NCI-H2171 treated with DMSO at 0.1 percent for 48 hours (cell line): Measurements from ENCODE around the gene INO80.
A peak's percentile ranks its signal among the peaks of the same experiment; 100 is the strongest.
"Not testable (repeated sequence)": the region's sequence is repeated elsewhere in the genome, so short reads cannot be mapped to it uniquely, and the experiment has no call there.

Source experiments
- DNase-seq: peaks from one replicate; lab custom pipeline; 2025; lab: John Stamatoyannopoulos, UW

The INO80 gene

DNA sequence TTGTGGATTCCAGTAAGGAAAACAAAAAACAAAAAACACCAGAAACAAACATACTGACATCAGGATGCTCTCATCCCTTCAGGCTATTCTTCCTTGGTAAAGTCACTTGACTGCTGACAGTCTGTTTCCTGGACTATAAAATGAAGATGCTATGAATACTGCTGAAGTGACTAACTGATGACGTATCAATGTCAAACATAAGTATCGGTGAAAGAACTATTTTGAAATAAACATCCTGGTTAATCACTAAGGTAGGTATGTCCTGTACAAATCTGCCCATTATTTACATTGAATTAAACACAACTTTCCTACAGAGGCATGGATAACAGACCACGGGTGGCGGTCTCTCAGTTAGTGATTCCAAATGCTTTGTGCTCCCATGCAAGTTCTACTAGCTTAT is 116.9 kb downstream of the INO80 start:
- no peak for DNase-seq

DNA sequence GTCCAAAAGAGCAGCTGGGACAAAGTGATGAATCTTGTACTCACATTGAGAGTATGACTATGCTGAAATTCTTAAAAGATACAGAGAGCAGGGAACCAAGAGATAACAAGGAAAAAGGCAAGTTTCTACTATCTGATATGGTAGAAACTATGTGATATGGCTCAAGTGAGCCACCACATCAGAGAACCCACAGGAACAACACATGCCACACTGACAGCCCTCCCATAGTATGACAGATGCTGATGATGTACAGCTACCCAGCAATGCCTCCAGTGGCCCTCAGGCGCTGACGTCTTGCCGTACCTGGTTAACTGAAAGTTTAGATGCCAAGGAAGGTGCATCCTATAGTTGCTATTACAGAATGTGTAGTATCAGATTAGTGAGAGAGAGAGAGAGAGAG is 120.4 kb downstream of the INO80 start:
- no peak for DNase-seq

DNA sequence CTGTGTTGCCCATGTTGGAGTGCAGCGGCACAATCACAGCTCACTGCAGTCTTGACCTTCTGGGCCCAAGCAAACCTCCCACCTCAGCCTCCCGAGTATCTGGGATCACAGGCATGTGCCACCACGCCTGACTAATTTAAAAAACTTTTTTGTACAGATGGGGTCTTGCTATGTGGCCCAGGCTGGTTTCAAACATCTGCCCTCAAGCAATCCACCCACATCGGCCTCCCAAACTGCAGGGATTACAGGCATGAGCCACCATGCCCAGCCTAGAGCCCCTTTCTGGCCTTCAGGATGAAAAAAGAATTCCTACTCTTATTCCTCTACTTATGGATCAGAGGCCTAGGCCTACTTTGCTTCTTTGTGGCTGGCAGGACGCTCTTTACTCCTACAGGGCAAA is 123.3 kb downstream of the INO80 start:
- DNase-seq: no peak

DNA sequence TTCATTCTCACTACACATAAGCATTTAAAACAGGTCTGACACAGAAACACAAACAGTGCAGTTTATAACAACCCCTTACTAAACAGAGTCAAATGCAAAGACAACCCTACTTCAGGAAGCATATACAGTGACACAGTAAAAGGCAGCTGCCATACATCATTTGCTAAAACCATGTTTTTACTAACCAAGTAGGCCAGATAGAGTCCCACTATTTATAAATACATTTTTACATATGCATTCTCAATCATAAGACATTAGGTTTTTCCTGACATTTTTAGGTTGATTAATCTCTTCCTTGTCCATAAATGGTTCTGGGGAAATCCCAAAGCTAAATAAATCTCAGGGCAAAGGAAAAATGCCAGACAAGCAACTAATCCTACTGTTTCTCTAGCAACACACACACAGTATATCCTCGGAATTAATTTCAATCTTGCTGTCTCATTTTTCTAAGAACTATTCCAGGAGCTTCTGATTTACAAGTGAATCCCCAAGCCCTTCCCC is 123.8 kb downstream of the INO80 start:
- no peak for DNase-seq

DNA sequence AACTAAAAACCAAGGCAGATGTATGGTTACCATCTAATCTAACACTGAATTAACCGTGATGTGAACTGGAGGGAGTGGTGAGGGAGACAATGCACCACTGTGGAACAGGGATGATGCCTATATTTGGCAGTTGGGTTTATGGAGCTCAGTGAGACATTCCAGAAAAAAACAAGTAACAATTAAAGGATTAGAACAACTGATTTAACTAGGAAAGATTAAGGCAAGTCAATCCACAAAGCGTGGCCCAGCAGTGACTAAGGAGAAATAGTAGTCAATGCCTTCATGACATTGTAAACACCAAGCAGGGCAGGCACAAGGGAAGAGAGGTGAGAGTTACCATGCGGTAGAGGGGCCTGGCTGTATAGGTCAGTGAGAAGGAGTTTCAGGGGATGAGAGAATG is 124.7 kb downstream of the INO80 start:
- DNase-seq: no peak

DNA sequence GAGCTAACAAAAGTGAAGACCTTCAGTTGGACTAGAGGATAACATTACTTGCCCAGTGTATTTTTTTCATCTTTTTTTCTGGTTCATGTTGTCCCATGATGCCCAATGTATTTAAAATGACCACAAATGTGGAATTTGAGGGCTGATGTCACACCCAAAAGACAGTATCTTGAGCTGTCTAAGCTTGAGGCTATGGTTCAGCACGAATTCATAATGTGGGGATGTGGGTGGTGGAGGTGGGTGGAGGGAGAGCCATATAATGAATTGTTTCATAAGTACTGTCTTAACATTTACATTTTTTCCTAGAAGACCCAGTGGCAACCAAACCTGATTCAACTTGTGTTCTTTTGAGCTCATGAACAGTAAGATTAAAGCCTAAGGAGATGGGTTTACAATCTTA is 125.3 kb downstream of the INO80 start:
- DNase-seq: no peak

DNA sequence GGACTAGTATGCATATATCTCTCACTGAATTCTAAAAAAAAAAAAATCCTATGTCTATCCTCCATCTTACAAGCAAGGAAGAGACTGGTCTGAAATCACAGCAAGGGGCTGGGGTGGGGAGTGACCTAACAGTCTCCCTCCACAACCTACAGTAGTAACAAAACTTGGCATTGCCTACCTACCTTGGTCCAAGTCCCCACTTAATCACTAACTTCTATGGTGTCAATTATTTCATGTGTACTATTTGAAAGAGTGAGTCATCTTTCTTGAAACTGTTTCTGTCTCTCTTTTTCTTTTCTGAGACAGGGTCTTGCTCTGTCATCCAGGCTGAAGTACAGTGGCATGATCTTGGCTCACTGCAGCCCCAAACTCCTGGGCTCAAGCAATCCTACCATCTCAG is 126.0 kb downstream of the INO80 start:
- no peak for DNase-seq

DNA sequence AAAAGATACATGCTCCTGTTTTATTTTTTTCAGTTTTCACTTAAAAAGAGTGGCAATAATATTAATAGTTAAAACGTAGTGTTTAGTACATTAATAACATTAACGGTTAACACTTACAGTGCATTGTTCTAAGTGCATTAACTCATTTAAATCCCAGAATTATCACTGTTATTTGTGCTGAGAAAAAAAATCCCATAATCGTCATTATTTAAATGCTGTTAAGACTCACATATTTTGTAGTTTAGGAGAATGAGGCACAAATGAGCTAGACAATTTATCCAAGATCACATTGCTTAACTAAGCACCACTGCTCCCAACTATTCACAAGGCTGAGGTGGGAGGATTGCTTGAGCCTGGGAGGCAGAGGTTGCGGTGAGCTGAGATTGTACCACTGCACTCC is 127.9 kb downstream of the INO80 start:
- no peak for DNase-seq

DNA sequence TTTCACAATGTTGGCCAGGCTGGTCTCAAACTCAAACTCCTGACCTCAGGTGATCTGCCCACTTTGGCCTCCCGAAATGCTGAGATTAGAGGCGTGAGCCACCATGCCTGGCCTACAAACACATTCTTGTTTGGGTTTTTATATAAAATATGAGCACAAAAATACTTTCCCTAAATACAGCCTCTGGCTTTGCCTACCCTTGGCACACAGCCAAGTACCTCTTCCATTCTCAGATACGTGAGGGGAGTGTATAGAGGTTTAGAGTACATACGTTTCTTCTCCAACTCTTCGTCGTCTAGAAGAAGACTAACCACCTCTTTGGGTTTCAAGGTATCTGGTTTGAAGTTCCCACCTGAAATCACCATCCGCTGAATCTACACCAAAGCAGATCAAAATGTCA is 129.3 kb downstream of the INO80 start:
- DNase-seq: peak; percentile 29

DNA sequence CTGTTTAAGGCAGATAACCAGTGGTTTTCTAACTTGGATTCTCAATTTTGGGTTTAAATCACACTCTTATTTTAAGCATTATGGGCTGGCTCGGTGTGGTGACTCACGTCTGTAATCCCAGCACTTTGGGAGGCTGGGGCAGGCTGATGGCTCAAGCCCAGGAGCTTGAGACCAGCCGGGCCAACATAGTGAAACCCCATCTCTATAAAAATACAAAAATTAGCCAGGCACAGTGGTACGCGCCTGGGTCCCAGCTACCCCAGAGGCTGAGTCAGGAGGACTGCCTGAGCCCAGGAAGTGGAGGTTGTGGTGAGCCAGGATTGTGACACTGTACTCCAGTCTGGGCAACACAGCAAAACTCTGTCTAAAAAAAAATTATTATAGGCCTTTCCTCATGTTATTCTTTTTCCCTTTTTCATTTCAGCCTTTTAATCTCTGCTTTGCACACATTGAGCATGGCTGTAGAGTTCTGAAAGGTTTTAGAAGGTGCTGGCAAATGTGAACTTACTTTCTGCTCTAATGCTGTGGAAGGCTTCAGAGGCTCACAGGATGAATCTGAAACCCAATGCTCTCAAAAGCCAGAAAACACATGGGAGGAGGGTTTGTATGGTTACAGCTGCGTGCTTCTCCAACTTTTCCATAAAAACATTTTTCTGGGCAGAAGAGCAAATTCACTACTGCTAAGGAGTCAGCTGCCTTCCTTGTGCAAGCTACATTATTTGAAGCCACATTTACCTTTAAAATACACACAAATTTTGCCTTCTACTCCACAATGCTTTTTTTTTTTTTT is 130.3 kb downstream of the INO80 start:
- no peak for DNase-seq

DNA sequence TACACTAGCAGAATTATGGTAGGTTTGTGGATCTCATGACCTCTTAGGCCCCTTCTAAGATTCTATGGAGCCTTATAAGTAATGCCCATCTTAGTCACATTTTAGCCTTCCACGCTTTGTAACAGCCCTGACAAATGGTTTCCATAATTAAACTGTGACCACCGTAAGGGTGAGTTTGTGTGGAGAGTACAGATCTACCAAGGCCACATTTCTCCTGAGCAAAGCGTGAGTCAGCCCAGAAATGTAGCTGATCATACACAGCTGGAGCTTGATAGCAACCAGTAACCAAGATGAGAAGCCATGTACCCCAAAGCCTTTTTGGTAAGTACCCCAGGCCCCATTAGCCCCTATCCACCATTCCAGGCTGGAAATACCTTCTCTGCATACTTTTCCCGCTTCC is 131.1 kb downstream of the INO80 start:
- DNase-seq: no peak

DNA sequence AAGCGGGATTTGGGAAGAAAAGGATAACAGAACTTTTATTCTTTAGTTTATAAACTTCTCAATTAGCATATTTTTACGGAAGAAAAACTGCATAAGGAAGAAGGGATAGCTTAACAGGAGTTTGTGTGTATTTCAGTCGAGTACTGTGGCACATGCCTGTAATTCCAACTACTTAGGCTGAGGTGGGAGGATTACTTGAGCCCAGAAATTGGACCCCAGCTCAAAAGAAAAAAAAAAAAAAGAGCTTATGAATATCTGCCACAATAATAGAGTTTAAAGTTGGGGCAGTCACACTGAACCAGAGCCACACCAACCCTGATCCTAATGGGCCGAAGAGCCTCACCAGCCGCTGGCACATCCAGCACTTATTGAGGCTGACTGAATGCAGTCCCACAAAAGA is 131.7 kb downstream of the INO80 start:
- no peak for DNase-seq

DNA sequence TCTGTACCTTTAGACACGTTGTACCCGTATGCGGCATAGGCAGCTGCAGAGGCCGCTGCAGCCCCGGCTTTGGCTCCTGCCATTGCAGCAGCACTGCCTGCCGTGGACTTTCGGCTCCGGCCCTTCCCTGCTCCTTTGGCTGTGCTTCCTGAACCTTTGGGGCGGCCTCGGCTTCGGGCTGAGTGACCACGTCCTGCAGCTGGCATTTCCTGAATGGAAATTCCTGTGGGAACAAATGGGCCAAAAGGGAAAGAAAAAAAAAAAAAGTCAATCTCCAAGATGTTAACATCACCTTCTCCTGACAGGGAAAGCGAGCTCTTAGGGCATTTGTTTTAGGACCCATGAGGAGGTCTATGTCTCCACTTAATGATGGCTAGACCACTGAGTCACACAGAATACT is 133.2 kb downstream of the INO80 start:
- DNase-seq: no peak

DNA sequence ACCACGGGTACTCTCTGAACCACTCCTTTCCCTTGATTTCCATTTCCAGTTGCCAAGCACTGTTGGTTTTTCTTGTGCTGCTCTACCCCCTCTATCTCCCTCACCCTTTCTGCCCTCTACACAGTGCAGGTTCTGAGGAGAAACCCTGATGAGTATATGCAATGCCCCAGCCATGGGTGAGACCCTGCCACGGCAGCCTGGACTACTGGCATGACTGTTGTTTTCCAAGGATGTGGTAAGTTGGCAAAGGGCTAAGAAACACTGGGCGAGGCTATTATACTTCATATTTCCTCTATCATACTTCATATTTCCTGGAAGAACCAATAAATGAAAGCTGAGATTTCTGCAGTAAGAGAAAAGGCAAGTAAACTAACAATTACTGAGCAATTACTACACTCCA is 134.9 kb downstream of the INO80 start:
- DNase-seq: no peak

DNA sequence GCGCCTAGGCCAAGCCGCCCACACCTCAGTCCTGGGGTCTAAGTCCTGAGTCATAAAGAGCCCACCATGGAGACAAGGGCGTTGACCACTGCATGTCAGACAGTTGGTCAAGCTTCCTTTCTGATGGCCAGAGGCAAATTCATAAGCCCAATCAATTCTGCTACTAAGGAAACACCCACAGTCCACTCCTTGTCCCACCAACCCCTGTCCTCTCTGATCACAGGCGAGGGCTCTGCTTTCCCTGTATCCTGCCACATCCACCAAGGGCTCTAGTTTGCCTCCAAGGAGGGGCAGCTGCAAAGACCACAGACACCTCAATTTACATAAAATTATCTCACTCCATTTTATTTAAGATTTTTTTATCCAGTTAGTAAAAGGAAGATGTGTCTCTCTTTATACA is 137.5 kb downstream of the INO80 start:
- DNase-seq: no peak

DNA sequence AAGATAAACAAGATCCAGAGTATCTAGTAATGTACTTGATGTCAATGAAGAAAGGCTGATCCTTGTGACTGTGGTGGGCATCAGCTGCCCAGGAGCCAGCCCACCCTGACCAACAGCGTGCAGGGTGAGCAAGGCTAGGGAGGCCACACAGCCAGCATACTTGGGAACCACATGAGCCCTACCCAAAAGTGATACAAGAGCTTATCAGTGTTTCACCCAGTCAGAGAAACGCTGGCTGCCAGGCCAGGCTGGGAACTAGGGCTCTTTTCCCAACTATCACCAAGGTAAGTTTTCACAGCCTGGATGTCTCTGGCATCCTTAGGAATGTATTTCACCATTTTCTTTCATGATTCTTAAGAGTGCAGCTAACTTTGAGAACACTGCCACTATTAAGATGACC is 137.9 kb downstream of the INO80 start:
- DNase-seq: no peak

DNA sequence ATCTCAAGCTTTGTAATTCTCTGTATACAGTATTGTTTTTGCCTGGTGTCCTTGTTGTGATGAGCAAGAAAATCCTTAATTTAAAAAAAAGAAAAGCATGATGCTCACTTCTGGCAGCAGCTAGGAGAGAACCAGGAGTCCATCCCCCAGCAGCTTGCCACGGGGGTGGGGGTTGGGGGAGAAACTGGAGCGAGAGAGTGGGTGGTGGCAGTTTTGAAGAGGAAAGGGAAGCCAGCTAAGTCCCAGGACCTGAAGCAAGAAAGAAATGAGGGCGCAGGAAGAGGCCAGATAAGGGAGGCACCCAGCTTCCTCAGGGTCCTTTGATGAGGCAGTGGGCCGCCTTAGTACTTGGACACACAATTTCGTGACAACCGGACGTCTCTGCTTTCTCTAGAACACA is 139.3 kb downstream of the INO80 start:
- DNase-seq: no peak

DNA sequence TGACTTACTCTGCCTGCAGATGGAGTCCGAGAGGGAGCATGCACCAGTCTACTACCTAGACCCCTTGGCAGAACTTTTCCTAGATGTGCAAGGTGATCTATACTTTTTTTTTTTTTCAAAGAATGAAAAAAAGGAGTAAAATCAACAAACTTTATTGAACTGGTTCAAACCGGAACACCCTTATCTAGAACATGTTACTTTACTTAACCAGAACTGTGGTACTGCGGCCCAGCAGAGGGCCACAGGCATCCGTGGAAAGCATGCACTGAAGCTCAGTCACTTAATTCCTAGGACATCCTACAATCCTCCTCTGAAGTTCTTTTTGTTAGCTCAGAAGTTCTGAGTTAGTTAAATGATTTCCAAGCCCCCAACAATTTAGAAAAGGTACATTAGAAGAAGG is 141.2 kb downstream of the INO80 start:
- no peak for DNase-seq

DNA sequence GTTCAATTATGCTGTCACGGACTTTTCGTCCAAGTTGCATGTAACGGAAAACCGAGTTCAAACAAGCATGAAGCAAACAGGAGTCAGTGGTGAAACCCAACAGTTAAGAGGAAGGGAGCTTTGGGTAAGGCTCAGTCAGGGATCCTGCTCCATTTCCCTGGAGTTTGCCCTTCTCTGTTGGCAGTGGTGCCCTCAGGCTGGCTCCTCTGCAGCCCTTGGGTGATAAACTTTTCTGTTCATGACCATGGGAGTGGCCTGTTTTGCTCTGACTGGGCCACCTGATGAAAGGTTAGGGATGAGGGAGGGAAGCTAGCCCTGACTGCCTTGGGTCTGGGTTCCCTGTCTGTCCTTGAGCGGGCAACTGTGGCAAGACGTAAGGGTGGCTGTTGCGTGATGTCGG is 146.7 kb downstream of the INO80 start:
- no peak for DNase-seq

DNA sequence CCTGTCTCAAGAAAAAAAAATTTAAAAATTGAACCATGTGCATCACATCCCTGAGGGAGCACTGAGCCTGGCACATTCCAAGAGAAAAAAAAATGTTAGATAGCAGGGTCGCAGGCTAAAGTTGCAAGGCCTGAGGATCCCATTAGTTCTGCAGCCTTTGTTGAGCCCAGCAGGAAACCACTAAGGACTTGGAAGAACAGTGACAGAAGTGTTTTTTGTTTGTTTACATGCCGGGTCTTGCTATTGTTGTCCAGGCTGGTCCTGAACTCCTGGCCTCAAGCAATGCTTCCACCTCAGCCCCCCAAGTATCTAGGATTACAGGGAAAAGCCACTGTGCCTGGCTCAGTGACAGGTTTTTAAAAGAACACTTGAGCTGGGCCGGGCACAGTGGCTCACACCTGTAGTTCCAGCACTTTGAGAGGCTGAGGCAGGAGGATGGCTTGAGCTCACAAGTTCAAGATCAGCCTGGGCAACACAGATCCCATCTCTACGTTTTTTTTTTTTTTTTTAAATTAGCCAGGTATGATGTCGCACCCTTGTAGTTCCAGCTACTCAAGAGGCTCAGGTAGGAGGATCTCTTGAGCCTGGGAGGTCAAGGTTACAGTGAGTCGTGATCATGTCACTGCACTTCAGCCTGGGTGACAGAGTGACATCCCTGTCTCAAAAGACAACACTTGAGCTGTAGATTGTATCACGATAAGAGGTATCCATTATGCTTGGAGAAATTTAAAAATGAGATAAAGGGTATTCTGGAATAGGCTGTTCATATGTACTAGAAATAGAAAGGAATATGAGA is 147.6 kb downstream of the INO80 start:
- no peak for DNase-seq

DNA sequence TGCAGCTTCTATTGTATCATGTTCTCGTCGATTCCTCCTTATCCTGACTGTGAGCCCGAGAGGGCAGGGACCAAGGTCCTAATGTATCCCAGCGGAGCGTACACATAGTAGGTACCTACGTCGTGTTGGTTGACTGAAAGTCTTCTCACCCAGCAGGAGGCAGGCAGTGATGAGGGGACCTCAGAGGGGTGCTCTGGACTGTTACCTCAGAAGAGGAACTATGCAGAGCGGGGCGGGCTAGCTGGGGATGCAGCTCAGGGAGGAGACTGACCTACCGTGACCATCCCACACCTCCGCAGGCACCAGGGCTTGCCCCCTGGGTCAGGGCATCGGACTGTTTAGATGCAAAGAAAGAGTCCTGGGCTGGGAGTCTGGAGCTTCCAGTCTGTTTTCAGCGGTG is 151.4 kb downstream of the INO80 start:
- DNase-seq: no peak

DNA sequence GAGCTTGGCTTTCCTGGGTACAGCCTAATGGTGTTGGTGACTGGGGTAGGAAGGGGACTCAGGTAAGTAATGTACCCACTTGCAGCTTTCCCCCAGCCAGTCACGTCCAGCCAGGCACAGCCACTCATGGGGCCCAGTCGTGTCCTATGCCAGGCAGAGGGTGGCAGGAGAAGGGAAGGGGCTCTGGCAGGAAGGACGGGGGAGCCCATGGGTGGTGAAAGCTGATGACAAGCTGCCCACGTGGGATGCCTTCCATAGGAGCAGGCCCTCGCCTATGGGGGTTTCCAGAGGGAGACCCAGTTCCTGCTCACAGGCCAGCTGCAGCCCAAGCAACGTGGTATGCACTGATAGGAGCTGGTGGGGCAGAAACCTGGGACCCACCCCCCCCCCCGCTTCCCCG is 152.1 kb downstream of the INO80 start:
- DNase-seq: no peak

DNA sequence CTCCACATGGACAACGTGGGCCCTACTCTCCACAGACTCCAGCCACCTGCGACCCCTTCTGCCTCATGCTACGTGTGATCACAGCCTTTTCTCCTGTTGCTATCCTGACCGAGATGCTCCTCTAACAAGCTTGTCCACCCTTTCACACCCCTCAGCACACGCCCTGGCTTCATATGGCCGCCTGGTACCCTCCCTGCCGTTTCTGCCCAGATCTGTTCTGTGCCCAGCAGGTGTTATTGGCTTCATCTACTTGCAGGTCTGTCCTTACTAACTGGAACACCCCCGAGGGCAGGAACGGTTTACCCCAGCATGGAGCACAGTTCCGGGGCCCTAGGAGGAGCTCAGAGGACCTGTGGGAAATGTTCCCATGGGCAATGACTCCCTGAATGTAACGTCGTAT is 152.9 kb downstream of the INO80 start:
- no peak for DNase-seq

DNA sequence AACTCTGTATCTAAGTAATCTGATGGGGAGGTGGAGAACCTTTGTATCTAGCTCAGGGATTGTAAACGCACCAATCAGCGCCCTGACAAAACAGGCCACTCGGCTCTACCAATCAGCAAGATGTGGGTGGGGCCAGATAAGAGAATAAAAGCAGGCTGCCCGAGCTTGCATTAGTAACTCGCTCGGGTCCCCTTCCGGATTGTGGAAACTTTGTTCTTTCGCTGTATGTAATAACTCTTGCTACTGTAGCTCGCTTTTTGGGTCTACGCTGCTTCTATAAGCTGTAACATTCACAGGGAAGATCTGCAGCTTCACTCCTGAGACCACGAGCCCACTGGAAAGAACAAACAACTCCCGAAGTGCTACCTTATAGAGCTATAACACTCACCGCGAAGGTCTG is 153.8 kb downstream of the INO80 start:
- DNase-seq: not testable (repeated sequence)
